DOHH2 (cell line): ENCODE results near the gene ADORA3.

ENCODE experiments used
- H3F3A ChIP-seq: fragments of 200-600 bp; sonication (generic), shearing (Covaris generic); 2 replicates; pipeline ENCODE4 v1.6.0; 2016; ENCODE audit warnings: antibody characterized with exemption, mild to moderate bottlenecking; ENCODE audit not compliant: control insufficient read depth, insufficient read depth
- H3K27ac ChIP-seq: fragments of 200-600 bp; sonication (generic); 2 replicates; pipeline ENCODE4 v1.5.1; 2014; ENCODE audit warnings: low read depth, mild to moderate bottlenecking, low read length, moderate library complexity
- H3K27me3 ChIP-seq: fragments of 200-600 bp; sonication (generic); 2 replicates; pipeline ENCODE4 v1.6.1; 2014; ENCODE audit warnings: mild to moderate bottlenecking, low read length, mixed read lengths; ENCODE audit not compliant: control insufficient read depth
- H3K36me3 ChIP-seq: fragments of 200-600 bp; sonication (generic); 2 replicates; pipeline ENCODE4 v1.6.1; 2014; ENCODE audit warnings: mild to moderate bottlenecking, low read length, moderate library complexity, mixed read lengths; ENCODE audit not compliant: control insufficient read depth
- H3K4me1 ChIP-seq: fragments of 200-600 bp; sonication (generic); 2 replicates; pipeline ENCODE4 v1.6.1; 2014; ENCODE audit warnings: mild to moderate bottlenecking, low read length, mixed read lengths; ENCODE audit not compliant: control insufficient read depth
- H3K4me2 ChIP-seq: fragments of 200-600 bp; sonication (generic); 2 replicates; pipeline ENCODE4 v1.6.0; 2014; ENCODE audit warnings: mild to moderate bottlenecking, low read length, moderate library complexity
- H3K4me3 ChIP-seq: fragments of 200-600 bp; sonication (generic); 2 replicates; pipeline ENCODE4 v1.5.1; 2014; ENCODE audit warnings: mild to moderate bottlenecking, low read length, mixed read lengths
- H3K79me2 ChIP-seq: fragments of 200-600 bp; sonication (generic); 2 replicates; pipeline ENCODE4 v1.6.1; 2014; ENCODE audit warnings: mild to moderate bottlenecking, low read length, mixed read lengths; ENCODE audit not compliant: control insufficient read depth
- H3K9me2 ChIP-seq: fragments of 200-600 bp; sonication (generic); replicated peaks from 2 replicates; pipeline ENCODE4 v1.6.1; 2014; ENCODE audit warnings: mild to moderate bottlenecking, low read length, mixed read lengths; ENCODE audit not compliant: control insufficient read depth
- H3K9me3 ChIP-seq: fragments of 200-600 bp; sonication (generic); 2 replicates; pipeline ENCODE4 v1.6.1; 2014; ENCODE audit warnings: antibody characterized with exemption, low read length, mixed read lengths; ENCODE audit not compliant: control insufficient read depth, insufficient read depth
- H4K20me1 ChIP-seq: fragments of 200-600 bp; sonication (generic); 2 replicates; pipeline ENCODE4 v1.6.0; 2014; ENCODE audit warnings: low read depth, mild to moderate bottlenecking, antibody characterized with exemption, low read length, moderate library complexity; ENCODE audit not compliant: control insufficient read depth, insufficient read depth
- EZH2phosphoT487 ChIP-seq: fragments of 200-600 bp; sonication (generic); IDR thresholded peaks from 2 replicates; pipeline ENCODE4 v1.6.1; 2017; ENCODE audit warnings: borderline replicate concordance, mild to moderate bottlenecking, antibody characterized with exemption, low read length, moderate library complexity, mixed read lengths
- TF ChIP-seq, protein P1 (sequence below): fragments of 200-600 bp; sonication (generic); IDR thresholded peaks from one replicate; pipeline ENCODE4 v1.5.1; 2014; ENCODE audit warnings: antibody characterized with exemption, mild to moderate bottlenecking, low read depth, low read length; ENCODE audit not compliant: poor library complexity, severe bottlenecking

ADORA3 gene

DNA sequence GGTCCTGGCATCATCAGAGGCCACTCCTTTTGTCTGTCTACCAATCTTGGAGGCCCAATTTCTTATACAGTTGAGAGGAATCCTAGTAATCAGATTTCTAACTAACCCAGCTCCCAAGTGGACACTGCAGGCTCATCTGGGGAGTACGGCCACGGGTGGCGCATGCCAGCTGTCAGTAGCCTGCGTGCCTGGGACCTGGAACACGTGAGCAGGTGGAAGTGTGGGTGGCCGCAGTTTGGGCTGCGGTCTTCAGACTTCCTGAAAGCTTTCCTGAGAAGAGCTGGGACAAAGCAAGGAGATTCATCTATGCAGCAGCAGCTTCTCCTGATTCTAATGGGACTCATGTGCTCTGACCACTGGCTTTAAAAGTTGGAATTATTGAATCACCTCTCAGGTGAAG, 12.4 kb downstream of the ADORA3 start:
- Histone ChIP-seq H3K4me3 (no peak overlapping the region), H4K20me1 (no peaks in the 10 kb centered on the region), H3K36me3 (no peaks in the 10 kb centered on the region), H3K4me1 (no peaks in the 10 kb centered on the region), H3K9me2 (no peaks in the 10 kb centered on the region), H3K4me2 (no peak overlapping the region), H3K9me3 (no peaks in the 10 kb centered on the region), H3K79me2 (no peaks in the 10 kb centered on the region), H3F3A (no peaks in the 10 kb centered on the region), H3K27ac (no peak overlapping the region), H3K27me3 (no peaks in the 10 kb centered on the region)
- TF ChIP-seq, protein P1, sequence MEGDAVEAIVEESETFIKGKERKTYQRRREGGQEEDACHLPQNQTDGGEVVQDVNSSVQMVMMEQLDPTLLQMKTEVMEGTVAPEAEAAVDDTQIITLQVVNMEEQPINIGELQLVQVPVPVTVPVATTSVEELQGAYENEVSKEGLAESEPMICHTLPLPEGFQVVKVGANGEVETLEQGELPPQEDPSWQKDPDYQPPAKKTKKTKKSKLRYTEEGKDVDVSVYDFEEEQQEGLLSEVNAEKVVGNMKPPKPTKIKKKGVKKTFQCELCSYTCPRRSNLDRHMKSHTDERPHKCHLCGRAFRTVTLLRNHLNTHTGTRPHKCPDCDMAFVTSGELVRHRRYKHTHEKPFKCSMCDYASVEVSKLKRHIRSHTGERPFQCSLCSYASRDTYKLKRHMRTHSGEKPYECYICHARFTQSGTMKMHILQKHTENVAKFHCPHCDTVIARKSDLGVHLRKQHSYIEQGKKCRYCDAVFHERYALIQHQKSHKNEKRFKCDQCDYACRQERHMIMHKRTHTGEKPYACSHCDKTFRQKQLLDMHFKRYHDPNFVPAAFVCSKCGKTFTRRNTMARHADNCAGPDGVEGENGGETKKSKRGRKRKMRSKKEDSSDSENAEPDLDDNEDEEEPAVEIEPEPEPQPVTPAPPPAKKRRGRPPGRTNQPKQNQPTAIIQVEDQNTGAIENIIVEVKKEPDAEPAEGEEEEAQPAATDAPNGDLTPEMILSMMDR = no peak

- Histone ChIP-seq H4K20me1 (no peaks in the 10 kb centered on the region), H3K79me2 (no peaks in the 10 kb centered on the region), H3K4me3 (no peak overlapping the region), H3K27me3 (no peaks in the 10 kb centered on the region), H3F3A (no peaks in the 10 kb centered on the region), H3K4me2 (no peak overlapping the region), H3K36me3 (no peaks in the 10 kb centered on the region), H3K4me1 (no peaks in the 10 kb centered on the region), H3K9me3 (no peaks in the 10 kb centered on the region), H3K27ac (no peak overlapping the region), H3K9me2 (no peaks in the 10 kb centered on the region)
- TF ChIP-seq, protein P1 = no peak
- no peak for TF ChIP-seq EZH2phosphoT487
Measured at GRCh38 chr1:111490220-111490619, 13.2 kb downstream of the ADORA3 start.

GRCh38 chr1:111489604-111490003, 13.8 kb downstream of the ADORA3 start:
- TF ChIP-seq, protein P1 = no peak
- TF ChIP-seq EZH2phosphoT487 = no peak
- no peaks in the 10 kb centered on the region for H3K9me2 ChIP-seq
- H3K4me1 ChIP-seq = no peaks in the 10 kb centered on the region
- H3K79me2 ChIP-seq = no peaks in the 10 kb centered on the region
- H3K27ac ChIP-seq = no peak overlapping the region
- no peak overlapping the region for H3K4me3 ChIP-seq
- H3F3A ChIP-seq = no peaks in the 10 kb centered on the region
- H3K27me3 ChIP-seq = no peaks in the 10 kb centered on the region
- no peaks in the 10 kb centered on the region for H3K9me3 ChIP-seq
- H3K4me2 ChIP-seq = no peak overlapping the region
- no peaks in the 10 kb centered on the region for H4K20me1 ChIP-seq
- no peaks in the 10 kb centered on the region for H3K36me3 ChIP-seq

- TF ChIP-seq EZH2phosphoT487 = no peak
- TF ChIP-seq, protein P1 = no peak
- H3K27ac ChIP-seq = no peak overlapping the region
- no peaks in the 10 kb centered on the region for H4K20me1 ChIP-seq
- H3K9me2 ChIP-seq = no peaks in the 10 kb centered on the region
- no peaks in the 10 kb centered on the region for H3K79me2 ChIP-seq
- no peaks in the 10 kb centered on the region for H3K36me3 ChIP-seq
- H3K9me3 ChIP-seq = no peaks in the 10 kb centered on the region
- no peaks in the 10 kb centered on the region for H3K27me3 ChIP-seq
- no peaks in the 10 kb centered on the region for H3F3A ChIP-seq
- H3K4me3 ChIP-seq = no peak overlapping the region
- no peaks in the 10 kb centered on the region for H3K4me1 ChIP-seq
- H3K4me2 ChIP-seq = no peak overlapping the region
Measured at GRCh38 chr1:111488669-111489068, 14.8 kb downstream of the ADORA3 start.
